Effector memory CD4-positive, alpha-beta T cell (primary cell): ENCODE measurements around the gene ELOVL6.
"Not testable (repeated sequence)": the region's sequence is repeated elsewhere in the genome, so short reads cannot be mapped to it uniquely, and the experiment has no call there.

Source experiments
- DNase-seq, 3 donors: peaks; one replicate each; pipeline ENCODE4 v3.0.0-alpha.2; 2020
- H3K27ac ChIP-seq: 2 replicates; pipeline ENCODE4 v1.7.0; 2013; ENCODE audit warnings: mild to moderate bottlenecking, low read length, moderate library complexity; ENCODE audit not compliant: insufficient read depth, poor library complexity, severe bottlenecking
- H3K27me3 ChIP-seq: replicated peaks from 2 replicates; pipeline ENCODE4 v1.7.0; 2013; ENCODE audit warnings: mild to moderate bottlenecking, low read length; ENCODE audit not compliant: insufficient read depth, control insufficient read depth, poor library complexity, severe bottlenecking
- H3K36me3 ChIP-seq: 2 replicates; pipeline ENCODE4 v1.7.0; 2013; ENCODE audit warnings: mild to moderate bottlenecking, low read length, moderate library complexity; ENCODE audit not compliant: control insufficient read depth, insufficient read depth
- H3K4me1 ChIP-seq: 2 replicates; pipeline ENCODE4 v1.7.0; 2013; ENCODE audit warnings: low read length, mild to moderate bottlenecking; ENCODE audit not compliant: control insufficient read depth, insufficient read depth, poor library complexity, severe bottlenecking
- H3K4me3 ChIP-seq: 2 replicates; pipeline ENCODE4 v1.7.0; 2013; ENCODE audit warnings: low read length, low read depth, mild to moderate bottlenecking; ENCODE audit not compliant: insufficient read depth, poor library complexity, severe bottlenecking
- H3K9me3 ChIP-seq: 2 replicates; pipeline ENCODE4 v1.7.0; 2013; ENCODE audit warnings: mild to moderate bottlenecking, low read length, moderate library complexity; ENCODE audit not compliant: control insufficient read depth

ELOVL6 gene

GRCh38 chr4:110049951-110050925, 148.2 kb downstream of the ELOVL6 start:
- Histone ChIP-seq H3K27me3 (no peaks in the 10 kb centered on the region), H3K4me1 (no peaks in the 10 kb centered on the region), H3K36me3 (no peaks in the 10 kb centered on the region), H3K9me3 (no peaks in the 10 kb centered on the region), H3K27ac (no peak overlapping the region), H3K4me3 (no peak overlapping the region)
- peak; percentile 10 to 37 (median 21) for DNase-seq

- Histone ChIP-seq H3K9me3 (no peaks in the 10 kb centered on the region), H3K27me3 (no peaks in the 10 kb centered on the region), H3K4me3 (no peak overlapping the region), H3K36me3 (no peaks in the 10 kb centered on the region), H3K27ac (no peak overlapping the region), H3K4me1 (no peaks in the 10 kb centered on the region)
- DNase-seq: no peak
These were observed 151.8 kb downstream of the ELOVL6 start for GRCh38 chr4:110046588-110047049.

- Histone ChIP-seq H3K27me3 (no peaks in the 10 kb centered on the region), H3K4me3 (no peak overlapping the region), H3K36me3 (no peaks in the 10 kb centered on the region), H3K27ac (no peak overlapping the region), H3K9me3 (no peaks in the 10 kb centered on the region), H3K4me1 (no peaks in the 10 kb centered on the region)
- no peak for DNase-seq
These were observed 155.6 kb downstream of the ELOVL6 start for GRCh38 chr4:110042545-110043517.

- H3K36me3 ChIP-seq: no peaks in the 10 kb centered on the region
- H3K9me3 ChIP-seq: no peaks in the 10 kb centered on the region
- H3K4me3 ChIP-seq: no peak overlapping the region
- no peaks in the 10 kb centered on the region for H3K27me3 ChIP-seq
- no peaks in the 10 kb centered on the region for H3K4me1 ChIP-seq
- H3K27ac ChIP-seq: no peak overlapping the region
- DNase-seq: no peak
These were observed 156.7 kb downstream of the ELOVL6 start for GRCh38 chr4:110041735-110042134.

GRCh38 chr4:110039164-110039563, 159.3 kb downstream of the ELOVL6 start:
- not testable (repeated sequence) for H3K36me3 ChIP-seq, H3K27me3 ChIP-seq, H3K27ac ChIP-seq, H3K4me1 ChIP-seq, DNase-seq, H3K4me3 ChIP-seq, H3K9me3 ChIP-seq

GRCh38 chr4:110034026-110034393, 164.4 kb downstream of the ELOVL6 start:
- no peak overlapping the region for H3K27ac ChIP-seq
- H3K27me3 ChIP-seq: peaks cover 3% of the 10 kb centered on the region
- no peaks in the 10 kb centered on the region for H3K9me3 ChIP-seq
- no peak overlapping the region for H3K4me3 ChIP-seq
- DNase-seq: no peak
- H3K36me3 ChIP-seq: no peaks in the 10 kb centered on the region
- H3K4me1 ChIP-seq: no peaks in the 10 kb centered on the region

GRCh38 chr4:110033355-110034025, 164.9 kb downstream of the ELOVL6 start:
- H3K9me3 ChIP-seq: no peaks in the 10 kb centered on the region
- peaks cover 3% of the 10 kb centered on the region for H3K27me3 ChIP-seq
- H3K27ac ChIP-seq: no peak overlapping the region
- H3K4me3 ChIP-seq: no peak overlapping the region
- no peak for DNase-seq
- H3K4me1 ChIP-seq: no peaks in the 10 kb centered on the region
- no peaks in the 10 kb centered on the region for H3K36me3 ChIP-seq

- Histone ChIP-seq H3K4me1 (no peaks in the 10 kb centered on the region), H3K27me3 (peaks cover 3% of the 10 kb centered on the region)
- DNase-seq: no peak
These were observed 165.8 kb downstream of the ELOVL6 start for GRCh38 chr4:110032603-110033002.

GRCh38 chr4:110025718-110026117, 172.7 kb downstream of the ELOVL6 start:
- H3K4me1 ChIP-seq: no peaks in the 10 kb centered on the region
- no peak overlapping the region for H3K4me3 ChIP-seq
- H3K27ac ChIP-seq: no peak overlapping the region
- no peaks in the 10 kb centered on the region for H3K27me3 ChIP-seq
- no peaks in the 10 kb centered on the region for H3K9me3 ChIP-seq
- DNase-seq: no peak
- H3K36me3 ChIP-seq: no peaks in the 10 kb centered on the region

More at GRCh38 chr4:110032603-110033002, 165.8 kb downstream of the ELOVL6 start:
- no peak overlapping the region for H3K27ac ChIP-seq
- no peaks in the 10 kb centered on the region for H3K9me3 ChIP-seq
- H3K4me3 ChIP-seq: no peak overlapping the region
- no peaks in the 10 kb centered on the region for H3K36me3 ChIP-seq
